T-helper 2 cell treated with Interferon-gamma antibody and Interleukin-4, amounts not matched to agents 5 μg/mL and 100 μg/mL, for 36 hours (primary cell): ENCODE measurements around the gene ZNF208.
"Not testable (repeated sequence)": the region's sequence is repeated elsewhere in the genome, so short reads cannot be mapped to it uniquely, and the experiment has no call there.

Experiments used
- DNase-seq: peaks from one replicate; pipeline ENCODE4 v3.0.0; 2021; ENCODE audit warnings: low spot score
- H3K27ac Mint-ChIP-seq: one replicate; pipeline ENCODE4 v1.8.0; 2021; ENCODE audit warnings: mild to moderate bottlenecking, mixed read lengths
- H3K27me3 Mint-ChIP-seq: one replicate; pipeline ENCODE4 v1.8.0; 2021; ENCODE audit warnings: low read depth, mixed read lengths
- H3K36me3 Mint-ChIP-seq: one replicate; pipeline ENCODE4 v1.8.0; 2021; ENCODE audit warnings: low read depth, mixed read lengths
- H3K4me1 Mint-ChIP-seq: one replicate; pipeline ENCODE4 v1.8.0; 2021; ENCODE audit warnings: low read depth, mixed read lengths
- H3K4me3 Mint-ChIP-seq: one replicate; pipeline ENCODE4 v1.8.0; 2022; ENCODE audit warnings: mild to moderate bottlenecking, moderate library complexity, mixed read lengths
- H3K9me3 Mint-ChIP-seq: one replicate; pipeline ENCODE4 v1.8.0; 2021; ENCODE audit warnings: mixed read lengths

Gene ZNF208

DNA sequence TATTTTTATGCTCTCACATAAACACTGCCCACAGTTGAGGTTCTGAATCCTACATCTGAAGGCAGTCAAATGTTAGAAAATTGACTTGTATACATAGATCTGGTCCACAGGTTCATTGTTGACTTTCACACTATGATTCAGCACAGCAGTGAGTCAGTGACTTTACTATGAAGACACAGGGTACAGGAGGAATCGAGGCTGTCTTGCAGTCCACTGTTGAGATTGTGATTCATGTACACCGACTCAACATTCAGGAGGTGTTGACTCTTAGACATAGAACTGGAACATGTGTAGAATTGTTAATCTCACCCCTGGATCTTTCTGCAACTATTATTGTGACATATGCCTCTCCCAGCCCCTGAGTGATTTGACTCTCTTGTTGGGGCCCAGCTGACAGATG, 100.4 kb downstream of the ZNF208 start:
- H3K4me3 Mint-ChIP-seq: no peak overlapping the region
- peaks cover 78% of the 10 kb centered on the region for H3K9me3 Mint-ChIP-seq
- no peaks in the 10 kb centered on the region for H3K36me3 Mint-ChIP-seq
- H3K4me1 Mint-ChIP-seq: no peaks in the 10 kb centered on the region
- no peak for DNase-seq
- no peaks in the 10 kb centered on the region for H3K27me3 Mint-ChIP-seq
- H3K27ac Mint-ChIP-seq: no peak overlapping the region

GRCh38 chr19:21908066-21908465, 102.7 kb downstream of the ZNF208 start:
- Mint-ChIP-seq H3K4me1 (no peaks in the 10 kb centered on the region), H3K9me3 (peaks cover 80% of the 10 kb centered on the region), H3K27me3 (no peaks in the 10 kb centered on the region), H3K4me3 (no peak overlapping the region), H3K27ac (no peak overlapping the region), H3K36me3 (no peaks in the 10 kb centered on the region)
- DNase-seq: no peak

GRCh38 chr19:21907516-21907915, 103.2 kb downstream of the ZNF208 start:
- H3K9me3 Mint-ChIP-seq: peaks cover 81% of the 10 kb centered on the region
- no peaks in the 10 kb centered on the region for H3K36me3 Mint-ChIP-seq
- no peak overlapping the region for H3K4me3 Mint-ChIP-seq
- H3K27ac Mint-ChIP-seq: no peak overlapping the region
- DNase-seq: no peak
- no peaks in the 10 kb centered on the region for H3K27me3 Mint-ChIP-seq
- H3K4me1 Mint-ChIP-seq: no peaks in the 10 kb centered on the region

DNA sequence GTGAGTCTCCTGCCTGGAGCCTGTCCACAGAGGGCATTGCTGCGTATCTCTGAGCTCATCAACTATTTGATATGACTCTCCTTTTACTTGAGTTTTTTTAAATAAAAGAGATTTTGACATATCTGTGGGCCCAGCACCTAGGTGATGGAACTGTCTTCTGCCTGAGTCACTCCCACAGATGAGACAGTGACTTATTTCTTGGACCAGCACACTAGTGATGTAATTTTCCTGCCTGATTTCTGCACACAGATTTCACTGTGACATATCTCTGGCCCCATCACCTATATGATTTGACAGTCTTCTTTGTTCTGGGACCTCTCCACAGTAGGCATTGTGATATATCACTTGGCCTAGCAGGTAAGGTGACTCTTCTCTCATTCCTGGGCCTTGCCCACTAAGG, 108.2 kb downstream of the ZNF208 start:
- H3K27ac Mint-ChIP-seq: no peak overlapping the region
- no peaks in the 10 kb centered on the region for H3K27me3 Mint-ChIP-seq

GRCh38 chr19:21901861-21902260, 108.9 kb downstream of the ZNF208 start:
- H3K4me3 Mint-ChIP-seq: no peak overlapping the region

More for the DNA sequence above, 108.2 kb downstream of the ZNF208 start:
- H3K4me3 Mint-ChIP-seq: no peak overlapping the region
- no peaks in the 10 kb centered on the region for H3K4me1 Mint-ChIP-seq
- H3K36me3 Mint-ChIP-seq: no peaks in the 10 kb centered on the region
- DNase-seq: no peak
- H3K9me3 Mint-ChIP-seq: peaks cover 59% of the 10 kb centered on the region

GRCh38 chr19:21900401-21900800, 110.3 kb downstream of the ZNF208 start:
- Mint-ChIP-seq H3K9me3 (peaks cover 65% of the 10 kb centered on the region), H3K27me3 (no peaks in the 10 kb centered on the region), H3K4me1 (no peaks in the 10 kb centered on the region), H3K27ac (no peak overlapping the region), H3K36me3 (no peaks in the 10 kb centered on the region), H3K4me3 (no peak overlapping the region)
- DNase-seq: no peak

More at GRCh38 chr19:21901861-21902260, 108.9 kb downstream of the ZNF208 start:
- H3K27ac Mint-ChIP-seq: no peak overlapping the region
- no peaks in the 10 kb centered on the region for H3K36me3 Mint-ChIP-seq
- no peaks in the 10 kb centered on the region for H3K27me3 Mint-ChIP-seq
- no peak for DNase-seq
- peaks cover 63% of the 10 kb centered on the region for H3K9me3 Mint-ChIP-seq
- H3K4me1 Mint-ChIP-seq: no peaks in the 10 kb centered on the region

GRCh38 chr19:21891086-21891485, 119.7 kb downstream of the ZNF208 start:
- no peak overlapping the region for H3K27ac Mint-ChIP-seq
- H3K4me3 Mint-ChIP-seq: no peak overlapping the region
- peaks cover 60% of the 10 kb centered on the region for H3K9me3 Mint-ChIP-seq
- H3K27me3 Mint-ChIP-seq: no peaks in the 10 kb centered on the region
- H3K36me3 Mint-ChIP-seq: no peaks in the 10 kb centered on the region
- no peak for DNase-seq
- no peaks in the 10 kb centered on the region for H3K4me1 Mint-ChIP-seq

DNA sequence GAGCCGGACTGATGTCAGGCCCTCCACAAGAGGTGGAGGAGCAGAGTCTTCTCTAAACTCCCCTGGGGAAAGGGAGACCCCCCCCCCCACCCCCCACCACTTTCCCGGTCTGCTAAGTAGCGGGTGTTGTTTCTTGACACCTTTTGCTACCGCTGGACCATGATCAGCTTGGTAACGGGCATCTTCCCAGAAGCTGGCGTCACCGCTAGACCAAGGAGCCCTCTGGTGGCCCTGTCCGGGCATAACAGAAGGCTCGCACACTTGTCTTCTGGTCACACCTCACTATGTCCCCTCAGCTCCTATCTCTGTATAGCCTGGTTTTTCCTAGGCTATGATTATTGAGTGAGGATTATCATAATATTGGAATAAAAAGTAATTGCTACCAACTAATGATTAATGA, 120.7 kb downstream of the ZNF208 start:
- H3K9me3 Mint-ChIP-seq: peaks cover 58% of the 10 kb centered on the region
- not testable (repeated sequence) for H3K4me3 Mint-ChIP-seq, H3K4me1 Mint-ChIP-seq, DNase-seq, H3K27ac Mint-ChIP-seq, H3K36me3 Mint-ChIP-seq, H3K27me3 Mint-ChIP-seq

GRCh38 chr19:21885516-21885915, 125.2 kb downstream of the ZNF208 start:
- not testable (repeated sequence) for H3K27me3 Mint-ChIP-seq, H3K36me3 Mint-ChIP-seq, DNase-seq, H3K27ac Mint-ChIP-seq, H3K4me3 Mint-ChIP-seq, H3K4me1 Mint-ChIP-seq
- peaks cover 56% of the 10 kb centered on the region for H3K9me3 Mint-ChIP-seq

- H3K27me3 Mint-ChIP-seq, DNase-seq, H3K36me3 Mint-ChIP-seq, H3K4me1 Mint-ChIP-seq, H3K4me3 Mint-ChIP-seq, H3K27ac Mint-ChIP-seq: not testable (repeated sequence)
- H3K9me3 Mint-ChIP-seq: peaks cover 61% of the 10 kb centered on the region
Observed at GRCh38 chr19:21884786-21885185, 126.0 kb downstream of the ZNF208 start.

DNA sequence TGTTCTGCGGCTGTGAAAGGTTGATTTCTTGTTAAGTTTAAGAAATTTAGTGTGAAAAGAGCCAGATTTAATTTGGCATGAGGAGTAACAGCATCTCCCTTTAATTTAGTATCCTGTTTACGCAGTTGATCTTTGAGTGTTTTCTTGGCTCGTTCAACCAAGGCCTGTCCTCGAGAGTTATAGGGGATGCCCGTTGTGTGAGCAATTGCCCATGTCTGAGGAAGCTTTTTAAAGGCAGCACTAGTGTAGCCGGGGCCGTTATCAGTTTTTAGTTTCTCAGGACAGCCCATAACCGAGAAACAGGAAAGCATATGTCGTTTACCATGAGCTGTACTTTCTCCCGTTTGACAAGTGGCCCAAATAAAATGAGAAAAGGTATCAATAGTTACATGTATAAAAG, 127.2 kb downstream of the ZNF208 start:
- H3K36me3 Mint-ChIP-seq: no peaks in the 10 kb centered on the region
- no peak for DNase-seq
- no peaks in the 10 kb centered on the region for H3K4me1 Mint-ChIP-seq
- H3K9me3 Mint-ChIP-seq: peaks cover 60% of the 10 kb centered on the region
- no peak overlapping the region for H3K27ac Mint-ChIP-seq
- H3K4me3 Mint-ChIP-seq: no peak overlapping the region
- no peaks in the 10 kb centered on the region for H3K27me3 Mint-ChIP-seq
